ENCODE data around the gene ARL13B. TPM values are rescaled to one million over a fixed set of nuclear protein-coding genes. Genes with fewer than 3 reads are reported as not detected.

The ARL13B gene
- total RNA-seq, 2 donors from 2014 or later, result 17.2 to 23.9 TPM

DNA sequence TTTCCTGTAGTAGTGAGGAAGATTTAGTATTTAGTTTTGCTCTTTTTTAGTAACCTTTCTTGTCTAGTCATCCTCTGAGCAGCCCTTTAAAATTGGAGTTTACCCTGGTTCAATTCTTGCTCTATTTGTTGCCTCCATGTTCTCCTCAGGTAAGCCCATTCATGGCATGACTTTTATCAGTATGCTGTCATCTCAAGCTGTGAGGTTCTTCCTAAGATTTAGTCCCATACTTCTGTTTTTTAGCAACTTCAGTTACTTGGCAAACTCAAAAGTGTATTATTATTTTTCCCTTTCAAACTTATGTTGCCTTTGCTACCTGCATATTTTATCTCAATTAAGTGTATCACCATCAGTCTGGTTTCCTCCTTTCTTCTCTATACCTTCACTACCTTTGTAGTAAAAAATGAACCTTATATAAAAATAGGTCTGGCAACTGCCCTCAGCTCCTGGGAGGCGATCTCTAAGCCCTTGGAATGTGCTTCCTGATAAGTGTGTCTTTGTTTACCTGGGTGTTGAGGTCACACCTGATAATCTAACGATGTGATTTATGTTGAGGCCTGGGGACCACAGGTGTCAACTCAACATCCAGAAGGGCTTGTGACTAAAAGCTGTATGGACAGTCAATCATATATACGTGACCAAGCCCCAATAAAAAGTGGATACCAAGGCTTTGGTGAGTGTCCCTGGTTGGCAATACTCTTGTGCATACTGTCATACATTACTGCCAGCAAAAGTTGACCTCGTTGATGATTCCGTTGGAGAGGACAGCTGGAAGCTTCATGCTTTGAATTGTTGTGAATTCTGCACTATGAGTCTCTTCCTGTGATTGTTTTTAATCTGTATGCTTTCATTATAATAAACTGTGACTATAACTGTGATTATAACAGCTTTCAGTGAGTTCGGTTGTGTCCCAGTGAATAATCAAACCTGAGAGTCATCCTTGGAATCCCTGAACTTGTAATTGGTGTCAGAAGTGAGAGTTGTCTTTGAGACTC lies 86.8 kb downstream of the ARL13B start:
- no peaks in the 10 kb centered on the region for H3K27me3 Mint-ChIP-seq (ENCODE audit: insufficient read depth)
- peak overlapping the region; percentile 85 for H3K27ac Mint-ChIP-seq
- peaks cover 24% of the 10 kb centered on the region for H3K36me3 ChIP-seq (ENCODE audit: control insufficient read depth, insufficient read depth, low read length)
- no peaks in the 10 kb centered on the region for H3K27me3 ChIP-seq (ENCODE audit: control insufficient read depth, insufficient read depth, low read length, poor library complexity, severe bottlenecking)
- WGBS, 2 experiments (ENCODE audit: insufficient coverage in 1 of 2, insufficient read length in 1 of 2), result 61 to 73% methylated on average over 6 of the region's 6 CpGs
- H3K27ac ChIP-seq (ENCODE audit: low read depth, low read length), result no peak overlapping the region
- peaks cover 28% of the 10 kb centered on the region for H3K4me1 Mint-ChIP-seq
- peaks cover 15% of the 10 kb centered on the region for H3K9me3 Mint-ChIP-seq
- H3K36me3 Mint-ChIP-seq (ENCODE audit: low read depth), result peaks cover 29% of the 10 kb centered on the region
- H3K9me3 ChIP-seq (ENCODE audit: control insufficient read depth, low read length), result peaks cover 22% of the 10 kb centered on the region
- H3K4me3 ChIP-seq (ENCODE audit: low read length), result peak overlapping the region; percentile 70
- TF ChIP-seq, protein P1, sequence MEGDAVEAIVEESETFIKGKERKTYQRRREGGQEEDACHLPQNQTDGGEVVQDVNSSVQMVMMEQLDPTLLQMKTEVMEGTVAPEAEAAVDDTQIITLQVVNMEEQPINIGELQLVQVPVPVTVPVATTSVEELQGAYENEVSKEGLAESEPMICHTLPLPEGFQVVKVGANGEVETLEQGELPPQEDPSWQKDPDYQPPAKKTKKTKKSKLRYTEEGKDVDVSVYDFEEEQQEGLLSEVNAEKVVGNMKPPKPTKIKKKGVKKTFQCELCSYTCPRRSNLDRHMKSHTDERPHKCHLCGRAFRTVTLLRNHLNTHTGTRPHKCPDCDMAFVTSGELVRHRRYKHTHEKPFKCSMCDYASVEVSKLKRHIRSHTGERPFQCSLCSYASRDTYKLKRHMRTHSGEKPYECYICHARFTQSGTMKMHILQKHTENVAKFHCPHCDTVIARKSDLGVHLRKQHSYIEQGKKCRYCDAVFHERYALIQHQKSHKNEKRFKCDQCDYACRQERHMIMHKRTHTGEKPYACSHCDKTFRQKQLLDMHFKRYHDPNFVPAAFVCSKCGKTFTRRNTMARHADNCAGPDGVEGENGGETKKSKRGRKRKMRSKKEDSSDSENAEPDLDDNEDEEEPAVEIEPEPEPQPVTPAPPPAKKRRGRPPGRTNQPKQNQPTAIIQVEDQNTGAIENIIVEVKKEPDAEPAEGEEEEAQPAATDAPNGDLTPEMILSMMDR (conservative IDR thresholded peaks at IDR 0.05), result no peak
- peak overlapping the region; percentile 33 for H3K4me3 Mint-ChIP-seq
- H3K9ac ChIP-seq (ENCODE audit: extremely low read depth, low read length, poor library complexity, severe bottlenecking), result no peak overlapping the region
- peaks cover 4% of the 10 kb centered on the region for H3K4me1 ChIP-seq (ENCODE audit: control insufficient read depth, insufficient read depth, low read length)
- peak; percentile 66 for DNase-seq

DNA sequence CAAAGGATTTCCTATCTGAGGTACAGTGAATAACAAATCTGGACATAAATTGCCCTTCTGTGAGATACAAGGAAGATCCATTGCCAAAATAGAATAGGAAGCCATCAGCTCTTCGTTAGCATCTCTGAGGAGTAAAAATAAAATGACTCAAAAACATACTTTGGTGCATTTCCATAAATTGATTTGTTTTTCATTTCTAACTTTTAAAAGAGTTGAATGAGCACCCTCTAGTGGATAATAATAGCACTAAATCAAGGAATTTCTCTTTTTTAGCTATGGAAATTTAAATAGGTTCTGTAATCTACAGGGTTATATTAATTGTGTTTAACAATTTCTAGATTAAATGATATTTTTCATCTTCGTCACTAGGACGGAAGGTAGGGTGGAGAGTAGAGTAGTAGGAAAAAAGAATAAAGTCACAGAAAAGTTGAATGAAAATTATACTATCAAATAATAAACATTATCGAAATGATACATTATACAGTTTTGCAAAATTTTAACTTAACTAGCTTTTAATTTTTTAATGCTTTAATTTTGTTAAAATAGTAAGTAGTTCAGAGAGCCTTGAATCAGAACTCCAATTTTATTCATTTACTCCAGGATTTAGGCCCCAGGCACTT lies 89.3 kb downstream of the ARL13B start:
- Mint-ChIP-seq H3K4me3 (no peak overlapping the region), H3K27ac (no peak overlapping the region), H3K36me3 (ENCODE audit: low read depth) (peaks cover 51% of the 10 kb centered on the region), H3K4me1 (peaks cover 20% of the 10 kb centered on the region), H3K27me3 (ENCODE audit: insufficient read depth) (no peaks in the 10 kb centered on the region), H3K9me3 (peaks cover 26% of the 10 kb centered on the region)
- Histone ChIP-seq H3K36me3 (ENCODE audit: control insufficient read depth, insufficient read depth, low read length) (peaks cover 29% of the 10 kb centered on the region), H3K4me3 (ENCODE audit: low read length) (no peak overlapping the region), H3K9ac (ENCODE audit: extremely low read depth, low read length, poor library complexity, severe bottlenecking) (no peak overlapping the region), H3K4me1 (ENCODE audit: control insufficient read depth, insufficient read depth, low read length) (peaks cover 4% of the 10 kb centered on the region), H3K27ac (ENCODE audit: low read depth, low read length) (no peak overlapping the region), H3K9me3 (ENCODE audit: control insufficient read depth, low read length) (peaks cover 29% of the 10 kb centered on the region), H3K27me3 (ENCODE audit: control insufficient read depth, insufficient read depth, low read length, poor library complexity, severe bottlenecking) (no peaks in the 10 kb centered on the region)
- TF ChIP-seq, protein P1 (conservative IDR thresholded peaks at IDR 0.05), result peak; percentile 79
- no peak for DNase-seq
- 59% methylated on average over 1 of the region's 4 CpGs; no CpG with 5 or more reads in 1 of the 2 experiments for WGBS, 2 experiments (ENCODE audit: insufficient coverage in 1 of 2, insufficient read length in 1 of 2)

DNA sequence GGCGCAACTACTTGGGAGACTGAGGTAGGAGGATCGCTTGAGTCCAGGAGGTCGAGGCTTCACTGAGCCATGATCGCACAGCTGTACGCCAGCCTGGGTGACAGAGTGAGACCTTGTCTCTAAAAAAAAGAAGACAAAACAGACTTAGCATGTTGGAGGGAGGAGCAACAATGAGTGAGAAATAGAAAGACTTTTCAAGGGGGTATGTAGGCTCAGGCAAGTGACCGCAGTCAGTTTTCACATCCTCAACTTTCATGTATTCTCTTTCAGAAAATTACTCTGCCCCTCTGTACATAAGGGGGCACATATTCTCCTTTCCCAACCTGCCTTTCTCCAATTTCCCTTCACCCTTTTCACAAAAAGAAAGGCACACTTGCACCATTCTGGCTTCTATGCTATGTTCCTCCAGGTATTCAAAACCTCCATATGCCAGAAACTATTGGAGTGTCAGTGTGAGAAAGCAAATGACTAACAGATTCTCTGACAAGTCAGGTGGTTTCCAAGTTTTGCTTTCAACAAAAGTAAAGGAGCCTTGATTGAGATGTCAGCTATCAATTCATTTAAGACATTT lies 90.5 kb downstream of the ARL13B start:
- peaks cover 11% of the 10 kb centered on the region for H3K4me1 Mint-ChIP-seq
- H3K4me3 Mint-ChIP-seq, result no peak overlapping the region
- Histone ChIP-seq H3K27me3 (ENCODE audit: control insufficient read depth, insufficient read depth, low read length, poor library complexity, severe bottlenecking) (no peaks in the 10 kb centered on the region), H3K4me1 (ENCODE audit: control insufficient read depth, insufficient read depth, low read length) (no peaks in the 10 kb centered on the region), H3K27ac (ENCODE audit: low read depth, low read length) (no peak overlapping the region), H3K4me3 (ENCODE audit: low read length) (no peak overlapping the region), H3K9me3 (ENCODE audit: control insufficient read depth, low read length) (peaks cover 29% of the 10 kb centered on the region), H3K9ac (ENCODE audit: extremely low read depth, low read length, poor library complexity, severe bottlenecking) (no peak overlapping the region), H3K36me3 (ENCODE audit: control insufficient read depth, insufficient read depth, low read length) (peaks cover 26% of the 10 kb centered on the region)
- H3K9me3 Mint-ChIP-seq, result peaks cover 26% of the 10 kb centered on the region
- peaks cover 46% of the 10 kb centered on the region for H3K36me3 Mint-ChIP-seq (ENCODE audit: low read depth)
- H3K27me3 Mint-ChIP-seq (ENCODE audit: insufficient read depth), result no peaks in the 10 kb centered on the region
- no peak for DNase-seq
- peak overlapping the region; percentile 63 for H3K27ac Mint-ChIP-seq
- TF ChIP-seq, protein P1 (conservative IDR thresholded peaks at IDR 0.05), result no peak
- 89 to 96% methylated on average over 5 to 6 of the region's 6 CpGs for WGBS, 2 experiments (ENCODE audit: insufficient coverage in 1 of 2, insufficient read length in 1 of 2)

Measured in endodermal cell (in vitro differentiated cells).